ENCODE results near the gene RAP1GDS1.
"Not testable (repeated sequence)": the region's sequence is repeated elsewhere in the genome, so short reads cannot be mapped to it uniquely, and the experiment has no call there.

Gene RAP1GDS1

GRCh38 chr4:98262431-98262830 lies 1.2 kb downstream of the RAP1GDS1 start:
- DNase-seq (ENCODE audit: low spot score in 2 of 2): no peak
- peak overlapping the region; percentile 96 for H3K4me3 Mint-ChIP-seq
- no peaks in the 10 kb centered on the region for H3K9me3 Mint-ChIP-seq
- peaks cover 37% of the 10 kb centered on the region for H3K4me1 Mint-ChIP-seq
- peaks cover 11% of the 10 kb centered on the region for H3K36me3 Mint-ChIP-seq
- no peak for ATAC-seq
- H3K27ac Mint-ChIP-seq: peak overlapping the region; percentile 96

- ATAC-seq (no peak), DNase-seq (ENCODE audit: low spot score in 2 of 2) (no peak)
- Mint-ChIP-seq H3K4me1 (peaks cover 54% of the 10 kb centered on the region), H3K27ac (no peak overlapping the region), H3K9me3 (no peaks in the 10 kb centered on the region), H3K36me3 (peaks cover under 1% of the 10 kb centered on the region), H3K4me3 (no peak overlapping the region)
These were observed 6.3 kb downstream of the RAP1GDS1 start for GRCh38 chr4:98267498-98267897.

- Mint-ChIP-seq H3K36me3 (no peaks in the 10 kb centered on the region), H3K4me1 (peaks cover 30% of the 10 kb centered on the region), H3K27ac (no peak overlapping the region), H3K9me3 (no peaks in the 10 kb centered on the region), H3K4me3 (peak overlapping the region; percentile 4)
- ATAC-seq: peak; percentile 100
- DNase-seq (ENCODE audit: low spot score in 2 of 2): no peak
These were observed 14.0 kb downstream of the RAP1GDS1 start for GRCh38 chr4:98275145-98275544.

- DNase-seq (ENCODE audit: low spot score in 2 of 2): no peak
- Mint-ChIP-seq H3K4me1 (peaks cover 32% of the 10 kb centered on the region), H3K36me3 (no peaks in the 10 kb centered on the region), H3K4me3 (no peak overlapping the region), H3K9me3 (peaks cover 3% of the 10 kb centered on the region), H3K27ac (no peak overlapping the region)
- ATAC-seq: peak; percentile 88
These were observed 22.3 kb downstream of the RAP1GDS1 start for GRCh38 chr4:98283219-98284189.

GRCh38 chr4:98284640-98285046 lies 23.5 kb downstream of the RAP1GDS1 start:
- peaks cover 42% of the 10 kb centered on the region for H3K4me1 Mint-ChIP-seq

GRCh38 chr4:98285676-98286075 lies 24.5 kb downstream of the RAP1GDS1 start:
- Mint-ChIP-seq H3K9me3 (peaks cover 3% of the 10 kb centered on the region), H3K4me3 (no peak overlapping the region), H3K27ac (no peak overlapping the region), H3K4me1 (peaks cover 45% of the 10 kb centered on the region), H3K36me3 (no peaks in the 10 kb centered on the region)
- DNase-seq (ENCODE audit: low spot score in 2 of 2) (no peak), ATAC-seq (no peak)

More at GRCh38 chr4:98284640-98285046, 23.5 kb downstream of the RAP1GDS1 start:
- no peaks in the 10 kb centered on the region for H3K36me3 Mint-ChIP-seq
- no peak for DNase-seq (ENCODE audit: low spot score in 2 of 2)
- H3K4me3 Mint-ChIP-seq: no peak overlapping the region
- ATAC-seq: peak; percentile 76
- peaks cover 3% of the 10 kb centered on the region for H3K9me3 Mint-ChIP-seq
- H3K27ac Mint-ChIP-seq: no peak overlapping the region

- H3K36me3 Mint-ChIP-seq: no peaks in the 10 kb centered on the region
- peaks cover 3% of the 10 kb centered on the region for H3K9me3 Mint-ChIP-seq
- H3K27ac Mint-ChIP-seq: no peak overlapping the region
- ATAC-seq (peak; percentile 67), DNase-seq (ENCODE audit: low spot score in 2 of 2) (no peak)
- no peak overlapping the region for H3K4me3 Mint-ChIP-seq
- H3K4me1 Mint-ChIP-seq: peaks cover 36% of the 10 kb centered on the region
These were observed 26.1 kb downstream of the RAP1GDS1 start for GRCh38 chr4:98287328-98287727.

- H3K4me1 Mint-ChIP-seq: peaks cover 28% of the 10 kb centered on the region
- H3K9me3 Mint-ChIP-seq; ATAC-seq; H3K27ac Mint-ChIP-seq; H3K36me3 Mint-ChIP-seq; DNase-seq (ENCODE audit: low spot score in 2 of 2): not testable (repeated sequence)
- H3K4me3 Mint-ChIP-seq: peak overlapping the region; percentile 15
These were observed 27.5 kb downstream of the RAP1GDS1 start for GRCh38 chr4:98288671-98289070.

GRCh38 chr4:98289375-98289774 lies 28.2 kb downstream of the RAP1GDS1 start:
- ATAC-seq (no peak), DNase-seq (ENCODE audit: low spot score in 2 of 2) (no peak)
- Mint-ChIP-seq H3K27ac (no peak overlapping the region), H3K9me3 (no peaks in the 10 kb centered on the region), H3K36me3 (peaks cover 14% of the 10 kb centered on the region), H3K4me3 (peak overlapping the region; percentile 8), H3K4me1 (peaks cover 30% of the 10 kb centered on the region)

- peak overlapping the region; percentile 4 for H3K27ac Mint-ChIP-seq
- ATAC-seq: no peak
- no peak for DNase-seq (ENCODE audit: low spot score in 2 of 2)
- H3K4me1 Mint-ChIP-seq: peaks cover 30% of the 10 kb centered on the region
- no peak overlapping the region for H3K4me3 Mint-ChIP-seq
- peaks cover 24% of the 10 kb centered on the region for H3K36me3 Mint-ChIP-seq
- no peaks in the 10 kb centered on the region for H3K9me3 Mint-ChIP-seq
These were observed 29.3 kb downstream of the RAP1GDS1 start for GRCh38 chr4:98290511-98290910.

GRCh38 chr4:98293104-98293887 lies 32.1 kb downstream of the RAP1GDS1 start:
- no peak overlapping the region for H3K27ac Mint-ChIP-seq
- H3K36me3 Mint-ChIP-seq: peaks cover 37% of the 10 kb centered on the region
- peak; percentile 70 for ATAC-seq
- H3K4me1 Mint-ChIP-seq: peaks cover 43% of the 10 kb centered on the region
- H3K4me3 Mint-ChIP-seq: no peak overlapping the region
- DNase-seq (ENCODE audit: low spot score in 2 of 2): no peak
- no peaks in the 10 kb centered on the region for H3K9me3 Mint-ChIP-seq

- H3K36me3 Mint-ChIP-seq: peaks cover 37% of the 10 kb centered on the region
- peak; percentile 32 for ATAC-seq
- H3K4me1 Mint-ChIP-seq: peaks cover 25% of the 10 kb centered on the region
- peak overlapping the region; percentile 10 for H3K27ac Mint-ChIP-seq
- no peak for DNase-seq (ENCODE audit: low spot score in 2 of 2)
- peaks cover 5% of the 10 kb centered on the region for H3K9me3 Mint-ChIP-seq
- H3K4me3 Mint-ChIP-seq: no peak overlapping the region
These were observed 36.8 kb downstream of the RAP1GDS1 start for GRCh38 chr4:98298022-98298421.

GRCh38 chr4:98300706-98301105 lies 39.5 kb downstream of the RAP1GDS1 start:
- H3K9me3 Mint-ChIP-seq: peaks cover 5% of the 10 kb centered on the region
- H3K4me3 Mint-ChIP-seq: no peak overlapping the region
- ATAC-seq (no peak), DNase-seq (ENCODE audit: low spot score in 2 of 2) (no peak)
- no peak overlapping the region for H3K27ac Mint-ChIP-seq
- H3K4me1 Mint-ChIP-seq: peaks cover 29% of the 10 kb centered on the region
- peaks cover 13% of the 10 kb centered on the region for H3K36me3 Mint-ChIP-seq

- DNase-seq (ENCODE audit: low spot score in 2 of 2): no peak
- H3K36me3 Mint-ChIP-seq: no peaks in the 10 kb centered on the region
- H3K4me1 Mint-ChIP-seq: peaks cover 16% of the 10 kb centered on the region
- H3K9me3 Mint-ChIP-seq: peaks cover 5% of the 10 kb centered on the region
- no peak overlapping the region for H3K4me3 Mint-ChIP-seq
- H3K27ac Mint-ChIP-seq: no peak overlapping the region
- ATAC-seq: no peak
These were observed 44.4 kb downstream of the RAP1GDS1 start for GRCh38 chr4:98305576-98305975.

- Mint-ChIP-seq H3K4me3 (no peak overlapping the region), H3K36me3 (no peaks in the 10 kb centered on the region)
These were observed 49.7 kb downstream of the RAP1GDS1 start for GRCh38 chr4:98310867-98311266.

More at GRCh38 chr4:98310867-98311266, 49.7 kb downstream of the RAP1GDS1 start:
- no peak for ATAC-seq
- peaks cover 7% of the 10 kb centered on the region for H3K4me1 Mint-ChIP-seq
- no peak for DNase-seq (ENCODE audit: low spot score in 2 of 2)
- H3K9me3 Mint-ChIP-seq: no peaks in the 10 kb centered on the region
- H3K27ac Mint-ChIP-seq: no peak overlapping the region

All from stimulated activated effector memory CD8-positive, alpha-beta T cell treated with anti-CD3 and anti-CD28 coated beads, Interleukin-12 subunit alpha, Interleukin-12 subunit beta, amount 100 ng/mL, for 72 hours (primary cell).